HepG2 (cell line): ENCODE results near the gene INSR. TPM values are rescaled to one million over a fixed set of nuclear protein-coding genes. Genes with fewer than 3 reads are reported as not detected.

Experiments
- ATAC-seq: fragments of 200-7000 bp; cut with Tn5 transposase; 3 replicates; pipeline ENCODE4 v1.9.1; 2020; ENCODE audit warnings: mild to moderate bottlenecking, moderate library complexity
- BruUV-seq: library from RNA; stranded (reverse); fragments of 400-500 nt; replicated peaks from 2 replicates; lab custom pipeline; 2021; lab: Mats Ljungman, UMichigan
- CTCF ChIA-PET: fragments of 300-600 bp; formaldehyde crosslinking; extraction: SDS; loops from one replicate; lab custom pipeline; 2021; ENCODE audit warnings: low total read pairs, inconsistent platforms, low intra/inter-chr PET ratio; lab: Yijun Ruan, JAX
- POLR2A ChIA-PET: fragments of 350-600 bp; sonication (Branson Sonifier 250); formaldehyde crosslinking; loops from one replicate; lab custom pipeline; 2020; ENCODE audit warnings: antibody characterized with exemption, inconsistent platforms; lab: Yijun Ruan, JAX
- DNase-seq: peaks from one replicate; pipeline ENCODE4 v3.0.0-alpha.2; 2015; ENCODE audit warnings: low spot score
- FAIRE-seq: peaks from 3 replicates; lab custom pipeline; 2011; peaks lifted over from hg19 to GRCh38; lab: Jason Lieb, UNC
- H2AFZ ChIP-seq: one replicate; pipeline ENCODE4 v1.6.1; 2011; ENCODE audit warnings: low read length, inconsistent platforms
- H3K27ac ChIP-seq: fragments of 300-600 bp; 3 replicates; pipeline ENCODE4 v1.8.0; 2011; ENCODE audit warnings: mixed run types, mild to moderate bottlenecking, mixed read lengths, low read length, inconsistent platforms; ENCODE audit not compliant: insufficient read depth; ENCODE audit errors: extremely low read length
- H3K27me3 ChIP-seq, 2 experiments: fragments of 200-600 bp in 1 of 2; 2 replicates in 1 of 2; 3 replicates in 1 of 2; pipeline versions ENCODE4 v1.6.0 to v1.8.0; 2011; ENCODE audit warnings: low read length in 2 of 2, mild to moderate bottlenecking in 2 of 2, moderate library complexity in 2 of 2, inconsistent platforms in 1 of 2; ENCODE audit not compliant: insufficient read depth in 2 of 2, control insufficient read depth in 1 of 2
- H3K36me3 ChIP-seq, 2 experiments: fragments of 200-600 bp in 1 of 2; replicated peaks in 1 of 2; 2 replicates in 1 of 2; 3 replicates in 1 of 2; pipeline versions ENCODE4 v1.5.1 to v1.8.0; 2011; ENCODE audit warnings: low read length in 2 of 2, inconsistent platforms in 1 of 2; ENCODE audit not compliant: insufficient read depth in 2 of 2, control insufficient read depth in 1 of 2
- H3K4me1 ChIP-seq: 2 replicates; pipeline ENCODE4 v1.5.1; 2012; ENCODE audit warnings: low read length, inconsistent platforms; ENCODE audit not compliant: insufficient read depth
- H3K4me2 ChIP-seq: 2 replicates; pipeline ENCODE4 v1.6.0; 2011; ENCODE audit warnings: low read depth, low read length, inconsistent platforms
- H3K4me3 ChIP-seq, 3 experiments: fragments of 200-600 bp in 1 of 3; sonication (generic), shearing (Covaris generic) in 1 of 3; replicated peaks in 1 of 3; 2 replicates each; pipeline ENCODE4 v1.5.1; 2011 to 2016; ENCODE audit warnings: low read length in 3 of 3, inconsistent platforms in 2 of 3, low read depth in 2 of 3, mild to moderate bottlenecking in 2 of 3, control low read depth in 1 of 3, mixed read lengths in 1 of 3; ENCODE audit not compliant: insufficient read depth in 1 of 3
- H3K79me2 ChIP-seq: one replicate; pipeline ENCODE4 v1.6.1; 2011; ENCODE audit warnings: low read length, inconsistent platforms; ENCODE audit not compliant: insufficient read depth
- H3K9ac ChIP-seq: 2 replicates; pipeline ENCODE4 v1.6.0; 2011; ENCODE audit warnings: mild to moderate bottlenecking, low read depth, low read length, inconsistent platforms; ENCODE audit not compliant: insufficient read depth
- H3K9me3 ChIP-seq: 2 replicates; pipeline ENCODE4 v1.5.1; 2012; ENCODE audit warnings: mild to moderate bottlenecking, low read length
- H4K20me1 ChIP-seq: 2 replicates; pipeline ENCODE4 v1.6.0; 2011; ENCODE audit warnings: inconsistent platforms, mild to moderate bottlenecking, low read length, moderate library complexity; ENCODE audit not compliant: insufficient read depth
- CERS6 ChIP-seq: sonication (generic); formaldehyde crosslinking; IDR thresholded peaks from 2 replicates; pipeline ENCODE4 v1.5.0; 2020; ENCODE audit warnings: missing genetic modification reagents
- DZIP1 ChIP-seq: sonication (generic); formaldehyde crosslinking; IDR thresholded peaks from 2 replicates; pipeline ENCODE4 v1.5.0; 2020; ENCODE audit warnings: mild to moderate bottlenecking, missing genetic modification reagents
- MIER2 ChIP-seq: IDR thresholded peaks from 2 replicates; pipeline ENCODE4 v1.6.1; 2016; ENCODE audit warnings: missing biosample characterization, missing genetic modification reagents
- PITX1 ChIP-seq: sonication (generic); formaldehyde crosslinking; IDR thresholded peaks from 2 replicates; pipeline ENCODE4 v1.5.1; 2020; ENCODE audit warnings: mild to moderate bottlenecking, missing genetic modification reagents
- RNF219 ChIP-seq: sonication (generic); formaldehyde crosslinking; IDR thresholded peaks from 2 replicates; pipeline ENCODE4 v1.5.0; 2020; ENCODE audit warnings: mild to moderate bottlenecking, missing genetic modification reagents
- WGBS: methylation state at CpG from one replicate; pipeline ENCODE4 v1.1.6; 2017; ENCODE audit warnings: low lambda C conversion rate; 5-methylcytosine and 5-hydroxymethylcytosine counted together
- in situ Hi-C: cut with HindIII; loops from 2 replicates; pipeline ENCODE4 v1.10.0; 2017; ENCODE audit warnings: low pct_unique_long_range_greater_than_20kb; ENCODE audit not compliant: extremely low pct_ligation_motif_present
- intact Hi-C: fragments of 100-400 bp; cut with micrococcal nuclease; formaldehyde crosslinking; loops from one replicate; pipeline ENCODE4 v1.10.0; 2022; ENCODE audit not compliant: unreplicated experiment
- polyA plus RNA-seq, 8 experiments: library from polyadenylated mRNA; depleted of rRNA in 3 of 8; stranded (reverse) in 7 of 8; unstranded in 1 of 8; fragments of >200 nt; fragmentation: Illumina TruSeq in 4 of 8; extraction: Trizol in 4 of 8; gene quantifications; 2 replicates each; pipeline versions ENCODE4 v1.2.1 to v1.2.3, GENCODE V29; 2011 to 2016; ENCODE audit warnings: low read depth in 4 of 8, missing spikeins in 1 of 8, mixed read lengths in 1 of 8; ENCODE audit not compliant: insufficient read depth in 1 of 8
- total RNA-seq, 5 experiments: library from RNA; depleted of rRNA; stranded (reverse); fragments of >200 nt; fragmentation: Illumina TruSeq; extraction: Trizol; gene quantifications; 2 replicates each; pipeline ENCODE4 v1.2.3, GENCODE V29; 2016; ENCODE audit warnings: low read depth in 1 of 5
- TF ChIP-seq, protein P1 (sequence below): IDR thresholded peaks from 2 replicates; pipeline ENCODE4 v1.6.1; 2012; ENCODE audit warnings: inconsistent platforms

INSR gene
- total and polyA plus RNA-seq, 2 of the 13 experiments (the other 11 are each of a cell fraction or from before 2014, with no cell fraction given) = 24.2 to 29.8 TPM

DNA sequence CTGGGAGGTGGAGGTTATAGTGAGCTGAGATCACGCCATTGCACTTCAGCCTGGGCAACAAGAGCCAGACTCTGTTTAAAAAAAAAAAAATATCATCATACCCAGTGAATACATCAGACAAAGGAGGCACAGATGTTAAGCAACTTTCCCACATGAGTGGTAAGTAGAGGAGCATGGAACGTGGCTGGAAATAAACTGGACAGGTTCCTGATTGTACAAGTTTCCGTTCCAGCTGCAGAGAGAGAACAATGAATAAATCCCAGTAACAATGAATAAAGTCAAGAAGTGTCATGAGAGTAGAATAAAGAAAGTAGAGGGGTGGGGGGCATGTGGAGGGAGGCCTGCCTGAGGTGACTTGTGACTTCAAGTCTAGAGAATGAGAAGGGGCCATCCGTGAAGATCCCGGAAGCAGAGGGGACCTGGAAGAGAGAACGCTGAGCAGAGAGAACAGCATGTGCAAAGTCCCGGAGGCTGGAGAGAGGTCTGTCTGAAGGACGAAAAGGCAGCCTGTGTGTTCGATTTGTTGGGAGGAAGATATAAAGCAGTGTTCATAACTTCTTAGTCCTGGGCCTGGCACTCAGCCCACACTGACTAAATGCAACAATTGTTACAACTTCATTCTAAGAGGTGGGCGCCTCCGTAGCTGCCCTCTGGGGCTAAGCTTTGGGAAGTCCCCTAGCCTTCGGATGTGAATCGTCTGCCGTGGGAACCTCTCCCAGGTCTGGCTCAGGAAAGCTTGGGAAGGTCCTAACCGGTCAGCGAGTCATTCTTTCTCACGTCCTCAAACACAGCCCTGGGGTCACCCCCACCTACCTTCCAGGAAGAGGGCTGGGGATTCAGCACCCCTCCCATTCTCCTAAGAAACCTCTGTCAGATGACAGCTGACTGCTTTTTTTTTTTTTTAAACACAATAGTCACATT, 39.2 kb upstream of the INSR start:
- WGBS = 25% methylated on average over 11 of the region's 17 CpGs
- no peak for DNase-seq
- Histone ChIP-seq H3K36me3 (no peaks in the 10 kb centered on the region), H4K20me1 (no peaks in the 10 kb centered on the region), H3K27ac (no peak overlapping the region), H3K9ac (no peak overlapping the region)
- ATAC-seq = no peak
- TF ChIP-seq DZIP1 (no peak), MIER2 (CRISPR knock-in tag) (no peak), RNF219 (CRISPR knock-in tag) (no peak), CERS6 (CRISPR knock-in tag) (no peak), PITX1 (CRISPR knock-in tag) (no peak)
- TF ChIP-seq, protein P1, sequence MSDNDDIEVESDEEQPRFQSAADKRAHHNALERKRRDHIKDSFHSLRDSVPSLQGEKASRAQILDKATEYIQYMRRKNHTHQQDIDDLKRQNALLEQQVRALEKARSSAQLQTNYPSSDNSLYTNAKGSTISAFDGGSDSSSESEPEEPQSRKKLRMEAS = no peak
- TF ChIP-seq, all 625 proteins: peak for 0
- ChIA-PET POLR2A (no interaction called here), CTCF (no interaction called here)
- no peaks in the 10 kb centered on the region for H3K79me2 ChIP-seq
- 0 out of 2 replicates have a peak, but pooled peaks cover 7% of the 10 kb centered on the region for H3K4me1 ChIP-seq
- H3K4me3 ChIP-seq = no peak overlapping the region
- H3K9me3 ChIP-seq = no peaks in the 10 kb centered on the region
- intact Hi-C loops = no loop called here
- no peak overlapping the region for H2AFZ ChIP-seq
- FAIRE-seq = no peak
- in situ Hi-C loops = no loop called here
- BruUV-seq = no TSS peak
- H3K27me3 ChIP-seq = peaks cover 2 to 9% of the 10 kb centered on the region in 2 experiments; a peak in 3 of 5 replicates
- H3K4me2 ChIP-seq = peak overlapping the region; percentile 5; the same call in 1 of the 2 replicates
